ENCODE measurements around the gene CFH.
A peak's percentile ranks its signal among the peaks of the same experiment; 100 is the strongest.
"Not testable (repeated sequence)": the region's sequence is repeated elsewhere in the genome, so short reads cannot be mapped to it uniquely, and the experiment has no call there.

The CFH gene

DNA sequence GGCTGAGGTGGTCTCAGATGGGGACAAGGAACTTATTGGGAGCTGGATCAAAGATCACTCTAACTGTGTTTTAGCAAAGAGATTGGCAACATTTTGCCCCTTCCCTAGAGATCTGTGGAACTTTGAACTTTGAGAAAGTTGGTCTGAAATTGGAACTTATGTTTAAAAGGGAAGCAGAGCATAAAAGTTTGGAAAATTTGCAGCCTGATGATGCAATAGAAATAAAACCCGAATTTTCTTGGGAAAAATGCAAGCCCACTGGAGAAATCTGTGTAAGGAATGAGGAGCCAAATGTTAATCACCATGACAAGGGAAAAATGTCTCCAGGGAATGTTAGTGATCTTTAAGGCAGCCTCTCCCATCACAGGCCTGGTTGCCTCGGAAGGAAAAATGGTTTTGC is 17.2 kb downstream of the CFH start:
- no peak for DNase-seq

DNA sequence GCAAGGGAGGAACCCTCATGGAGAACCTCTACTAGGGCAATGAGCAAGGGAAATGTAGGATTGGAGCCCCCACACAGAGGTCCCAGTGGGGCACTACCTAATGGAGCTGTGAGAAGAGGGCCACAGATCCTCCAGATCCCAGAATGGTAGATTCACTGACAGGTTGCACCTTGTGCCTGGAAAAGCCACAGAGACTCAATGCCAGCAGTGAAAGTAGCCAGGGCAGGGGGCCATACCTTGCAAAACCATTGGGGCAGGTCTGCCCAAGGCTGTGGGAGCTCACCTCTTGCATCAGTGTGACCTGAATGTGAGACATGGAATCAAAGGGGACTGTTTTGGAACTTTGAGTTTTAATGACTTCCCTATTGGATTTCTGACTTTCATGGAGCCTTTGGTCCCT is 17.9 kb downstream of the CFH start:
- no peak for DNase-seq

DNA sequence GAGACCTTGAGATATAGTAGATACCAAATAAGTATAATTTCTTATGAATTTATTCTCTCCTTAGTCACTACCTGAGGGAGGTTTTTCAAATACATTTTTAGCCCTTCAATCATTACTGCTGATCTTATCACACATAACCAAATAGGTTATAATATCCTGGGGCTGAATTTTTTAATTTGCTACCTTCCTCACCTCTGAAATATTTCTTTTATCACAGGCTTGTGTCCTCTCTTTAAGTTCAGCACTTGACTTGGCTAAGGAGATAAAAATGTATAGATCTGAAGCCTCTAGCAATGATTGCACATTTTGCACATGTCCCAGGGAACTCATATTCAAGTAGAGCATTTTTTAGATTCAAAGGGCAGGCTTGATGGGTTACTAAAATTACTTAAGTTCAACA is 23.1 kb downstream of the CFH start:
- DNase-seq = no peak

DNA sequence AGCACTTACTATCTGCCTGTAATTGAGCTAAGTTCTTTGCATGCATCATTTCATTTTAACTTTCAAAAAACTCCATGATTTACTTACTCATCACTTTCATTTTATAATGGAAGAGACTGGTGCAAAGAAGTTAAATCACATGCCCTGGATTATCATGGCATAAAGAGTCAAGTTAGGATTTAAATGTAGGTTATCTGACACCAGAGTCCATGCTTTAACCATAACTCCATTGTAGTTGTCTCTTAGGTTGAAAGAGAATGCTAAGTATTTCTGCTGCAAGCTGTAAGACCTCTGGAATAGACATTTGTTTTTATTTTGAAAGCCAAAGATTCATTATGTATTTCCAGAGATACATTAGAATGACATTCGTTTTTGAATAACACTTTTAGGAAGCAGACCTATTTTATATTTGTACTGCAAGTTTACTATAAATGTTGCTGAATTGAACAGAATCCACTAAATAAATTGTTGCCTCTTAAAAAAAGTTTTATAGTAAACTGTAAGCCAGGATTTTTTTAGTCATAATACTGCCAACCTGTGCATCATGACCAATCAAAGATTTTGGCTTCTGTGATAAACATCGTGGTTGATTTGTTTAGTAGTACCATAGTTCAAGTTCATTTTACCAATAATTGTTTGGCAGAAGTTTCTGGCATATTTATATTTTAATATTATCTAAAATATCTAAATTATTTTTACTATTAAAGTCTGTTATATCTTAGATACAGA is 26.1 kb downstream of the CFH start:
- peak; percentile 16 for DNase-seq

DNA sequence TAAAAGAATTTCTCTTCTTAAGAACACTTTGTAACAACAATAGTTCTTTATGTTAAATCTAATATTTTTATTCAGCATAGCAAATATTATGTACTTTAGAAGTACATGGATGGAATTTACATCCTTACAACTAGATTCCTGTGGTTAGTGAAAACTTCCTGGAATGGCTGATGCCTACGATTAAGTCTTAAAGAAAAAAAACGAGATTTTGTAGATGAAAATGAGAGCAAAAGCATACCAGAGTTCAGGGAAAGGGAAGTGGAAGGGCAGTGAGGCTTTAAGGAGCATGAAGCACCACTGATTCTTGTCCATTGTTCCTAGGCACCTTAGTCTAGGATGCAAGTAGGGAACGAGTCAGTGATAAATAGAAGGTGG is 26.7 kb downstream of the CFH start:
- DNase-seq = peak; percentile 83

DNA sequence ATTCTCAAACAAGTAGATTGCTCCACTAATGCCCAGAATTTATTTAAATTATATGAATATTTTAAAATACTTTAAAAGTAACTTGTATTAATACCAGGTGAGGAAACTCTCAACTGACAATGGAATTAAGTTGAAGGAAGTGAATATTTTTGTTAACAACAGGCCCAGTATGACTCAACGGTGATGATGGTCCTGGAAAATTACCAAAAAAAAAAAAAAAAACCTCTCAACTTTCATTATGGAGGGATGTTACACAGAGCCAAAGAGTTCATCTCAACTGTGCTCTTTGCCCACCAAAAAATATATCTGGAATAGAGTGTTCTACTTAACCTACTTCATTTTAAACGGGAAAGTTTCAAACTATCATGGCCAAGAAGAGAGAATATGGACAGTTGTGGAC is 28.3 kb downstream of the CFH start:
- DNase-seq = peak; percentile 61

DNA sequence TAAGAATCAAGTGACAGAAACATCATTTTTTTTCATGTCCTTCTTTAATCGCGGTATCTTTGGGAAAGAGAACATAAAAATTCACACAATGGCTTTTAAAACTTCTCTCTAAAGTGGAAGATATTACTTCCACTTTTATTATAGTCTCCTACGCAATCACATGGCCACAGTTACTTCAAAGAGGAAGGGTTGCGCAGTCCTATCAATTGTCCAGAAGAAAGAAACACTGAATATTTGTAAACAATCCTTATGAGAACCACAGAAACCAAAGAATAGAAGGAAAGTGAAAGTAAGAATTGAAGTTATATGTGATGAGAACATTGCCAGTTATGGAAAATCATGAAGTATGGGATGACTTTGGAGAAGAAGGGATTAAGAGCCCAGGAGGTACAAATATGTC is 32.6 kb downstream of the CFH start:
- DNase-seq = no peak

DNA sequence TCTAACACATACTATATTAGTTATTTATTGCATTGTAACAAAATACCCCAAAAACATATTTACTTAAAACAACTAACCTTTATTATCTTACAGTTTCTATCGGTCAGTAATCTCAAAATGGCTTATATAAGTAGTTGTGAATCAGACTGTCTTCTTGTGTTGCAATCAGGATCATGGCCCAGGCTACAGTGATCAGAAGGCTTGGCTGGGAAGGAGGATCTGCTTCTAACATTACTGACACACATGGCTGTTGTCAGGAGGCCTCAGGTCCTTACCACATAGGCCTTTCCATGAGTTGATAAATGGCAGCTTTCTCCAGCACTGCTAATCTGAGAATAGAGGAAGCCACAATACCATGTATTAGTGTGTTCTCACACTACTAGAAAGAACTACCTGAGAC is 33.7 kb downstream of the CFH start:
- DNase-seq = no peak

DNA sequence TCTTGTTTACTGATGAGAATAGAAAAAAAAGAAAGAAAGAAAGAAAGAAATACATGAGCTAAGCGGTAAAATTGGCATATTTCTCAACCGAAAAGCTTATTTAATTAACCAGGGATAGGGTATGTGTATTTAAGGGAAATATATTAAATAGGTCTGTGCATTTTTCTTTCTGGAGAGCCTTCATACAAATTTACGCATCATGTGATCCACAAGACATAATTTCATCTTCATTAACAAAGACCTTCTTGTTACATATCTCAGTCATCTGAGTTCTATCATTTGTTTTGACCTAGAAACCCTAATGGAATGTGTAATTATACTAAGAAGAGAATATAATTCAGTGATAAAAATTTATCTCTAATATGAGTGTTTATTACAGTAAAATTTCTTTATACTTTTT is 37.2 kb downstream of the CFH start:
- DNase-seq = no peak

DNA sequence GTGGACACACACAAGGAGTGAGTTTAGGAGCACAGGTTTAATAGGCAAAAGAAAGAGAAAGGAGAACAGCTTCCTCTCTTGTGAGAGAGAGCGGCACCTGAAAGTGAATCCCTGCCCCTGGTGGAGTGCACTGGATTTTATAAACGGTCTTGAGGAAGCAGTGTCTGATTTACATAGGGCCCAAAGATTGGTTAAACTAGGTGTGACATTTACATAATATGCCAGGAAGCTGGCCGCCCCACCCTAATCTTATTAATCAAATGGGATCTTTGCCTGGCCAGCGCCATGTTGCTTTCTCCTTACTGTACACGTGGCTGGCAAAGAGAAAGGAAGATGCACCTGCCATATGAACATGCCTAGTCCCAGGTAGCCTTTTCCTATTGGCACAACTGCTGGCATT is 38.7 kb downstream of the CFH start:
- no peak for DNase-seq

DNA sequence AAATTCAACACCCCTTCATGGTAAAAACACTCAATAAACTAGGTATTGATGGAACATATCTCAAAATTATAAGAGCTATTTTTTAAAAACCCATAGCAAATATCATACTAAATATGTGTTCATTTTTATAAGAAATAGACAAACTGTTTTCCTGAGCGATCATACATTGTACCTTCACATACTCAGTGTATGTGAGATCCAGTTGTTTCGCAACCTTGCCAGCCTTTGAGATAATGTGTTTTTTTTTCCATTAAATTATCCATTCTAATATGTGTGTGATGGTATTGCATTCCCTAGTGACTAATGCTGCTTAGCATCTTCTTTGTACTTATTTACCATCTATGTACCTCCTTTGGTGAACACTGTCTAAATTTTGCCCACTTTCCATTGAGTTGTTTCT is 47.1 kb downstream of the CFH start:
- no peak for DNase-seq

DNA sequence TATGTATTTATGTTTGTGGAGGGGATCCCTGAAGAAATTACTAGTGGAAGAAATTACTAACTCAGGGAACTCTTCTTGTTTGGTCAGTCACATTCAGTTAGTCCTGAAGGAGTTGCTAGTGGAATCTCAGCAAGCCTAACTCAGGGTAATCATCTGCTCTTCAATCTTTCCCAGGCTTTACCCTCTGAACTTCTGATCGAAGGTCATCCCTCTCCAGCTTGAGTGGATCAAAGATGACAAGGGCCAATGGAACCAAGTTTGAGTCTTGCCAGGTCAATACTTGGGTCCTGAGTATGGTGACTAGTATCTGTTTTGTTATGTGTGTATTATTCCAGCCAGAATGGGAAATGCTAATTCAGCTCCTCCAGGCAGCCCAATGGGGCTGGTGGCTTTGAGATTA is 49.3 kb downstream of the CFH start:
- DNase-seq = no peak

DNA sequence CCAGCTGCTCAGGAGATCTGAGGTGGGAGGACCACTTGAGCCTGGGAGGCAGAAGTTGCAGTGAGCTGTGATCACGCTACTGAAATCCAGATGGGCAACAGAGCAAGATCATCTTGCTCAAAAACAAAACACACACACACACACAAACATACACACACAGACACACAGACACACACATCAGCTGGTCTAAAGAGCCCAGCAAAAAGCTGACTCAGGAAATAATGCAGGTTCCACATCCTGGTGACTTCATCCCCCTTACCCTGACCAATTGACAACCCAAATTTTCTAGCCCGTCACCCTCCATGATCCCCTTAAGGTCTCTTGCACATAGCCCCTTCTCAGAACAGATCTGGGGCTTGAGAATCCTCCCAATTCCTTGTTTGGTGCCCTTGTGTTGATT is 58.0 kb downstream of the CFH start:
- DNase-seq = not testable (repeated sequence)

DNA sequence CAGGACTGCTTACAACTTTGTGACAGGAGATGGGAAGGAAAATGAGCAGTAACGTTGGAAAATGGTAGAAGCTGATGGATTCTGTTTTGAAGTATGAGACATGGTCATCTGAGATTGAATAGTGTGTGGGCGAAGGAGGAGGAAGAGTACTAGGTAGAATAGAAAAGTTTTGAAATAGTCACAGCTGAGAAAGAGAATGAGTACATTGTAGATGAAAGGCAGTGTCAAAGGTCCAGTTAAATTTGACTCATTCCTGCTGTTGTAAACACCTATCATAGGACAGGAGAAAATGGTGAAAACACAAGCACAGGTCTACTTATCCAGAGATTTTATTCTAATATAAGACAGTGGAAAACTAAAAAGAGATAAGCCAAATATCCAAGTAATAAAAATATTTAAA is 66.0 kb downstream of the CFH start:
- no peak for DNase-seq

DNA sequence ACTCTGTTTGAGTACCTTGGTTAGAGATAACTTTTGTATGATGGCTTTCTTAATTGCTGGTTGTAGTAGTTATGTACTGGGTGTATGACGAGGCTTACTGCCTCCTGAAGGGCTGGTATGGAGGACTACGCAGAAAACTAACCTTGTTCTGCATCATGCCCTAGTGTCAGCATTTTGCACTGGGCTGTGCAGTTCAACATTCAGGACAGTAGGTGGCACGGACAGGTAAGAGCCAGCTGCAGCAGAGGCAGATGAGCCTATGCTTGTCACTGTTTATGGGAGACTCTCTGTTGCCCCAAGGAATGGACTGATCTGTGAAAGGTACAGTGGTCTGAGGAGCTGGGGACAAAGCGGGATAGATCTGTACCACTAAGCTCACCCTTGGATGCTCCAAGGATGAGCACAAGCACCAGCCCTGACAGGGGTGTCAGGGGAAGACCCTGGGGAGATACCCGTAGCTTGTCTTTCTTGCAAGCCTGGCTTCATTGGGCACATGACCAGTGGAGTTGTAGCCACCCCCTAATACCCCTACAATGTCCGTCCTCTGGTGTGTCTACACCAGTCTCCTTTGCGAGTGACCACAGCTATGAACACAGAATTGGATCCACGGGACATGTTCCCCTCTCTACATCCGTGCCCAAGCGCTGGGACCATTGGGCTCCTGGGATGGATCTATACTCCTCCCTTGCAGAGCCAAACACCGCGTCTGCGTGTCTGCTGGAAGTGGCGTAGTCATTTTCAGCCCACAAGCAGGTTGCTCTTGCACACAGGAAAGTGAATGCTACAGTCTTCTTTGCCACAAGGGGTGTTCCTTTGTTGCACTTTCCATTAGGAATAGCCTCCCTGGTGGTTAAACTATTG is 71.7 kb downstream of the CFH start:
- no peak for DNase-seq

DNA sequence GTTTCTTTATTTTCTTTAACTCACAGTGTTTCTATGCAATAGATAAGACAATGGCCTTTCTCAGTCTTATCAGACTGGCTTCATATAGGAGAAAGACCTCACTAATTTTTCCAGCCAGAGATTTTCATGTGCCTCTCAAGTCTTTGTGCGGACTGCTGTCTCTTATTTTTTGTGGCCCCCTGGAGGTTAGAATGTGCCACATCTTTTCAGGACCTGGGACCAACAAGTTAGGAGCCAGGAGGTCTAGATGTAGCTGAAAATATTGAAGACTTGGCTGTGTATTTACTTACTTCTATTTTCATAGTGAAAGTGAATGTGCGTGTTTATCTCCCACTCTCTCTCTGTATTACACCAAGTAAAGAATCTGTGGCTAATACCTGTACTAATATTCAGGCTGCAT is 80.7 kb downstream of the CFH start:
- peak; percentile 0 for DNase-seq

DNA sequence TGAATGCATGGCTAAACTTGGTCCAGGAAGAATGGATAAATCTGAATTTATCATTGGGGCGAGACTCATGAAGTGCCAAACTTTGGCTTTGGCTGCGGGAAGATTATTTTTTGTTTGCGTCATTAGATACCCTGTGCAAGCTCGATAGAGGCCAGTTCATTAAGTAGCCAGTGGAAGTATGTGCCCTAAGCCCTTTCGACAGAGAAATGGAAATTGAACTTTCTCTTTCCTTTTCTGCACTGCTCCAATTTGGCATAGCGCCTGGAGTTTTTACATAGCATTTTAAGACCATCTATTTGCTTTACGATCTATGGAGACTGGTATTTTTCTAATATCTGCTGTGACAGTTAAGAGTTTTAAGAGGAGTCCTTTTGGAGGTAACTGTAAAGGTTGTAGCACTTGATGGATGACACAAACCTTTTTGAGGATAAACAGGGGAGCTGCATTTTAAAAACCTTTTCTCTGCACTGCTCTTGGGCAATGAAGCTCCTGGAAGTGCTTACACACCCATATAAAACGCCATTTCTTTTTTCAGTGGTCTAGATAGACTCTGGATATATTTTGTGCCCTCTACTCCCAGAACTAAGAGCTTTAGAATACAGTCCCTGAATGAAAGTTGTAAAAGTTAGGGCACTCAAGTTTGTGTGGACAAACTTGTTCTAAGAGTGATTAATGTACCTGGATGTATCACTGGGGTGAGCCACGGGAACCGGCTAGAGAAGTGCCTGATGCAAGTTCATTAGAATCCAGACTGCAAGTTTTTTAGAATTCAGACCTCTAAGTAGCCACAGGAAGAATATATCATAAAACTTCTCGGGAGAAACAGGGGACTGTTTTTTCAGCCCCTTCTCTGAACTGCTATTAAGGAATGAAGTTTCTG is 81.5 kb downstream of the CFH start:
- no peak for DNase-seq

DNA sequence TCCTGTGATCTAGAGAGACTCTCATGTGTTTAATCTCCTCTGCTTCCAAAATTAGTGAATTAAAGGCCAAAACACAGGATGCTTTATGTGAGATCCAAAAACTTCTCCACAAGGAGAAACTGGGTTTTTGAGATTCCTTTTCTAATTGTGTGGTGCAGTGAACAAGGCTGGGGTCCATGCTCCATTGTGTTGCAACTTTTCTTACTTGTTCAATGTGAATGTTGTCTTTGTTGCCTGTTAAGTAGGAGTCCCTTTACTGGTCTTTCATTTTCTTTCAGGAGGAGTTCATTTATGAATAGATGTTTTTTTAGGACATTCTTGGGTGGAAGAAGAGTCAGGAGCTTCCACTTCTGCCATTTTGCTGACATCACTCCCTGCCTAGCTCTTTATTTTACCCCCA is 82.2 kb downstream of the CFH start:
- no peak for DNase-seq

DNA sequence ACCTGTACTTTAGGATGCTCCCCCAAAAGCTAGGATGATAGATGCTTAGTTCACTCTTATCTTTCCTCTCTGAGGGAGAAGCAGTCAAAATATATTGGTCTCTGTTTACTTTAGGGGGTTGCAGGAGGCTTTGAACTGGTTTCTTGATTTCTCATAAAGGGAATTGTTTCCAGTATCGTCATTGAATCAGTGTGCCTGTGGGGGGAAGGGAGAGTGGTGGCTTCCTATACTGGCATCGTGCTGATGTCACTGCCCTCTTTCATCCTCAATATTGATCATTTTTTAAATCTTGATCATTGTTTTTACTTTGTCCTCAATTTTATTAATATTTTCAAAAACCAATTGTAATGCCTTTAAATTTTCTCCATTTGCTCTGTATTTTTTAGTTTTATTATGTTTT is 82.6 kb downstream of the CFH start:
- no peak for DNase-seq

DNA sequence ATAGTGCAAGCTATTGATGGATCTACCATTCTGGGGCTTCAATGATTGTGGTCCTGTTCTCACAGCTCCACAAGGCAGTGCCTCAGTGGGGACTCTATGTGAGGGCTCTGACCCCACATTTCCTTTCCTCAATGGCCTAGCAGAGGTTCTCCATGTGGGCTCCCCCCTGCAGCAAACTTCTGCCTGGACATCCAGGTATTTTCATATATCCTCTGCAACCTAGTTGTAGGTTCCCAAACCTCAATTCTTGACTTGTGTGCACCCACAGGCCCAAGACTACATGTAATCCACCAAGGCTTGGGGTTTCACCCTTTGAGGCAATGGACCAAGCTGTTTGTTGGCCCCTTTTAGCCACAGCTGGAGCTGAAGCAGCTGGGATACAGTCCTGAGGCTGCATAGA is 86.9 kb downstream of the CFH start:
- DNase-seq = no peak

DNA sequence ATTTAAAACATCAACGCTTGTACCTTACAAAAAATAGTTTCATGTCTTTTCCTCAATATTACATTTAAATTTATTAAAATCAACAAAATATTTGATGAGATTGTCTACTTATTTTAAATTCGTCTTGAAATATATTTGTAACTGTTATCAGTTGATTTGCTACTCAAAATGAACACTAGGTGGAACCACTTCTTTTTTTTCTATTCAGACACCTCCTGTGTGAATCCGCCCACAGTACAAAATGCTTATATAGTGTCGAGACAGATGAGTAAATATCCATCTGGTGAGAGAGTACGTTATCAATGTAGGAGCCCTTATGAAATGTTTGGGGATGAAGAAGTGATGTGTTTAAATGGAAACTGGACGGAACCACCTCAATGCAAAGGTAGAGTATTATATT is 91.4 kb downstream of the CFH start:
- peak; percentile 42 for DNase-seq

DNA sequence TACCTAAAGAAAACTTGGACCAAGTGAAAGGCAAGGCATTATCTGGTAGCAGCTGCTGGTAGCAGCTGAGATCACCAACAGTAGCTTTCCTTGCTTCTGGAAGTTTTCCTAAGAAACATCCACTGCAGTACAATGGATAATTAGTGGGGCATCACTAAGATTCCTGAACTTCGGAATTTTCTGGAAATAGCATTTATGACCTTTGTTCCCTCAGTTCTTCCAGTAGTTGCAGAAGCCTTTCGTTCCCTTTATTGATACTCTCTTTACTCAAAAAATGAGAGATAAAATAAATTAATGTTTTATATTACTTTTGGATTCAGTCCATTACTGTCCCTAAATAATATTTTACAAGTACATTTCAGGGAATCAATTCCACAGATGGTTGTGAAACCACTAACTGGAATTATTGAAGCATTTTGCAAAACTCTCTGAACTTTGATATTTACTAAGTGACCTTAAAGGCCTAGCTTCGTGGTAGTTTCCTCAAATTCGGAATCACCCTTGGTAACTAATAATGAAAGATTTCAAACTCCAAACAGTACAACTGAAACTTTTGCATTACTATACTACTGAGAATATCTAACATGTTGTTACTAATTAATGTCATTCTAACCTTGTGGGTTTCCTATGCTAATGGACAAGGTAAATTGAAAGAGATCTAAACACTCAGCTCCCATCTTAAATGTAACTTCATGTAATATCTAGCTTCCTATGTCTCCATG is 113.3 kb downstream of the CFH start:
- not testable (repeated sequence) for DNase-seq

DNA sequence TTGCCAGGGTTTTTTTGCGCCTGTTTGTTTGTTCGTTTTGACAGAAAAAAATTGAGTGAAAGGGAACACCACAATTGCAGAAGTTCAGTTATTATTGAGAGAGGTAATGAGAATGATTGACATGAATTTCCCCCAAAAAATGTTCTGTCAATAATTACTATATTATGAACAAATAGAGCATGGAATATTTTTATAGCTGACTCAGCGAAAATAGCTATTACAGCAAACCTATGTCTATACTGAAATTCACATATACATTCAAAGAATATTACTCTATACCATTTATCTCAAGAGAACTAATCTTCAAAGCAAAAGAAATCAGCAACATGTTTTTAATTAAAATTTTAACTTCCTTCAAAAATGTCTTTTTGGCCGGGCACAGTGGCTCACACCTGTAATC is 118.0 kb downstream of the CFH start:
- not testable (repeated sequence) for DNase-seq
